NCI-H748 treated with DMSO at 0.1 percent for 48 hours (cell line): ENCODE results near the gene ZNF583.

ENCODE experiments used
- DNase-seq: peaks from one replicate; lab custom pipeline; 2025; lab: John Stamatoyannopoulos, UW

ZNF583 gene

DNA sequence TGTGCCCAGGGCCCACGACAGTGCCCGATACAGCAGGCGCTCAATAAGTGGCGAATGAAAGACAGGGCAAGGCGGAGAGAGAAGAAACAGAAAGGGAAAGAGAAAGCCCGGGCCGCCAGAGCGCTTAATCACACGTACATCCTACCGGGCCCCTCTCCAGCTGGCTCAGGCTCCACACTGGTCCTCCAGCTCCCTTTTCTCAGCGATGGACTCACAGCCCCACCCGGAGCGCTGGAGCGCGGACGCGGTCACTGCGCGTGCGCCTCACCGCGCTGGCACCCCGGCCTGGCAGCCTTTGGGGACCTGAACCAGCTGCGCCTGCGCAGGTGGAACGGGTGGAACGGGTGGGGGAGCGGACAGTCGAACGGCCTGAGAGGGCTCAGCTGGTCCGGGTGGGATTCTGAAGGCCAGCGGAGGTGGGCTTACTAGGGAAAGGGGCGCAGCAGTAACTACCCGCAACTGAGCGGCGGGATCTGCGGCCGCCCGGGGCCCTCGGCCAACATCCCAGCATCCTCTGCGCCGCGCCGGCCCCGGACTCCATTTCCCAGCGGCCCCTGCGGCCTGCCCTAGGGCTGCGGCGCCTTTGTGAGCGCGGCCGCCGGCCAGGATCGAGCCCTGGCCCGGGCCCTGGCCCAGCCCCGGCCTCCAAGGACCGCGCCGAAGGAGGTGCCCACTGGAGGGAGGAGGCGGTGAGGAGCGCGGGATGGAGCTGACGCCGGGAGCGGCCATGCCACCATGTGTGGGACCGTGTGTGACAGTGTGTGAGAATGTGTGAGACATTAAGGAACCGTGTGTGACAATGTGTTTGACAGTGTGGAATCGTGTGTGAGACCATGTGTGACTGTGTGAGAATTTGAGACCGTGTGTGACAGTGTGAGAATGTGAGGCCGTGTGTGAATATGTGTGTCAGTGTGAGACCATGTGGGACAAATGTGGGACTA is at the start of gene ZNF583:
TSS of gene ZNF583 (plus strand) at position 569 of the 941 bp plus-strand sequence. CDS start 2,783 bp downstream, outside the sequence.
- DNase-seq: peak; percentile 74

DNA sequence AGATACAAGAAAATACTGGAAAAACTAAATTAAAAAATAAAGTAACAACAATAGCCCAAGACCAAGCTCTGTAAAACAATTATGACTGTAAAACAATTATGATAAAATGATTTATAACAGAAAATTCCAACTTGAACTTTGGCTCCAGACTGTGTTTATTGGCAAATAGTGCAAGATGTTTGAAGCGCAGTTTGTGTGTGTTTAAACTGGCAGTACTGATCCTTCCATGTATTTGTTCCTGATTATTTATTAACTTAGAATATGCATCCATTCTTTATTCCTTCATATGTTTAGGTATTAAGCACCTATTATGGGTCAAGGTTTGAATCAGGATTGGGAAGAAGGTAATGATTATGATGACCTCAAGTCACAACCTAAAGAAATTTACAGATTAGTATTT is 48.6 kb upstream of the ZNF583 start:
- no peak for DNase-seq

DNA sequence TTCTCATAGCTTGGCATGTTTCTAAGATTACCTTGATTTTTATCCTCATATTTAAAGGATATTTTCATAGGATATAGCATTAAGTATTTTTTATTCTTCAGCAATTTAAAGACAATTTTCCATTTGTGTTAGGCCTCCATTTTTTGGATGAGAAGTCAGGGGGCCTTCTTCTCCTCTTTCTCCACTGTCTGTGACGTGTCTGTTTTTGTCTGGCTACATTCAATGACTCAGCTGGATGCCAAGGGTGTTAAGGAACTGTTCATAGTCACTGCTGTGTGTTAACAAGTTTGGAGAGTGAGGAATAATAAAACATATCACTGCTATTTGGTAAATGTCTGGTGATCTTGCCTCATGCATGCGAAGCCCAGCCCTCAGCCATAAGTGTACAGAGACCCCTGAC is 47.2 kb upstream of the ZNF583 start:
- no peak for DNase-seq

DNA sequence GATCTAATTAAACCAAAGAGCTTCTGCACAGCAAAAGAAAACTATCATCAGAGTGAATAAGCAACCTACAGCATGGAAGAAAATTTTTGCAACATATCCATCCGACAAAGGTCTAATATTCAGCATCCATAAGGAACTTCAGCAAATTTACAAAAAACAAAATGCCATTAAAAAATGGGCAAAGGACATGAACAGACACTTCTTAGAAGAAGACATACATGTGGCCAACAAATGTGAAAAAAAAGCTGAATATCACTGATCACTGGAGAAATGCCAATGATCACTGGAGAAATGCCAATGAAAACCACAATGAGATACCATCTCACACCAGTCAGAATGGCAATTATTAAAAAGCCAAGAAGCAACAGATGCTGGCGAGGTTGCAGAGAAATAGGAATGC is 43.3 kb upstream of the ZNF583 start:
- DNase-seq: no peak

DNA sequence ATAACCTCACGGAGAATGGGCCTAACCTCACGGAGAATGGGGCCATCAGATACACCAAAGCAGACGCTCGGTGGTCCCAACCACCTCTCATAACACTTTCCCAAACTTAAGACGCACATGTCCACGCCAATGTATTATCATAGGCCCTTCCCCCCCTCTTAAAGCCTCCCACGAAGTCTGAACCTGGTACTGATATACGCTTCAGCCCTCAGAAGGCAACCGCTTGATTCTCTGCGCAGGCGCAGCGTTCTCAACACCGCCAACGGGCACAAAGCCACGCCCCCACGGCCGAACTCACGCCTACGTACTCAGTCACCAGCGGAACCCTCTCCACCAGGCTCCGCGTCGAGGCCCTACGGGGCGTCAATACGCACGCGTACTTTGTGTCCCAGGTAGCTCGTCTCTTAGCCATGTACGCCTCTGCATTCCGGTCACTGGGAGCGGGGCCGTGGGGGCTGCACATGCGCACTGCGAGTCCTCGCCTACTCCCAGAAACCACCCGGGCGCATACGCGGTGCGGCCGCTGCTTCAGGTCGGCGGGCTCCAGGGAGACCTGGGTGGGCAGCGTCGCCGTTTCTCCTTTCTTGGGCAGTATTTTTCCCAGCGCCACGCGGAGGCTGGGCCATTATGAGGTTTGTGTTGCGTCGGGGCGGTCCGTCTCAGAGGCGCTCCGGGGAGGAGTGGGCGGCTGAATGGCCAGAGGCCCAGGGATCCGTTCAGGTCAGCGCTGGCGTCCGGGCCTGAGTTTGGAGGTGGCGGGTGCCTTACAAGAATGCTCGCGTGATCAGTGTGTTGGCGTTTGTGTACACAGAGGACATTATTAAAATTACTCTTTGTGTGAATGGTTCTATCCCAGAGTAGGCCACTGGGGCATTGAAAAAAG is 36.1 kb upstream of the ZNF583 start:
- DNase-seq: peak; percentile 93

DNA sequence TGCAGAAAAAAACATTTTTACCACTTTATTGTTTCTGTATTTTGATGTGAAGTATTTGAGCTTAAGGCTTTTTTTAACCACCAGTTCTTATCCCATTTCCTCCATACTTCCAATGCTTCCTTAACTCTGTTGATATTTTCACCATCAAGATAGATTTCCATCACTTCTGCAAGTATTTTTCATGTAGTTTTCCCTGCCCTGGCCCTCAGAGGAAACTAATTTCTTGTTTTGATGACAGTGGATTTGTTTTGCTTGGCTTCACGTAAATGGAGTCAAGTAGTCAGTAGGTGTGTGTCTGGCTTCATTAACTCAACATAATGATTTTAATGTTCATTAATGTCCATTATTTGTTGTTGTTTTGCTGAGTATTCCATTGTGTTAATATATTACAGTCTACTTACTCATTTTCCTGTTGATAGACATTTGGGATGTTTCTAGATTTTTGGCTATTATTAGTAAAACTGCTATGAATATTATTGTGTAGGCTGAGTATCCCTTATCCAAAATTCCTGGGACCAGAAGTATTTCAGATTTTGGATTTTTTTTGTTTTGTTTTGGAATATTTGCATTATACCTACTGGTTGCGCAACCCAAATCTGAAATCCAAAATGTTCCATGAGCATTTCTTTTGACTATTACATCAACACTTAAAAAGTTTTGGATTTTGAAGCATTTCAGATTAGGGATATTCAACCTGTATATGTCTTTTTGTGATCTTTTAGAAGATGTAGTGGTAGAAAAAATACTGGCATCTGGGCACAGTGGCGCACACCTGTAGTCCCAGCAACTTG is 34.1 kb upstream of the ZNF583 start:
- no peak for DNase-seq

DNA sequence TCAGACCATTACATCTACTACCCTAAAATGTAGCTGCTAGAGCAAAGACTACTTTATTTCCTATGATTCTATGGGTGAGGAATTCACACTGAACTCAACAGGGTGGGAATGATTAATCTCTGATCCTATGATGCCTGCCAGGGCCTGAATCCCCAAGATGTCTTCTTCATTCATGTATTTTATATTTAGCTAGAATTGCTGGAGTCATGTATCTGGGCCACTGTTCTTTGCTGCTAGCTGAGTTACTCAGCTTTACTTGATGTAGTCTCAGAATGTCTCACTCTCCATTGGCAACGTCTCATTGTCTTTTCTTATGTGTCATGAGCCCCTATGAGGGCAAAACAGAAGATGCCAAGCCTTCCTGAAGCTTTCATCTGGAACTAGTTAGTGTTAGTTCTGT is 31.9 kb upstream of the ZNF583 start:
- no peak for DNase-seq

DNA sequence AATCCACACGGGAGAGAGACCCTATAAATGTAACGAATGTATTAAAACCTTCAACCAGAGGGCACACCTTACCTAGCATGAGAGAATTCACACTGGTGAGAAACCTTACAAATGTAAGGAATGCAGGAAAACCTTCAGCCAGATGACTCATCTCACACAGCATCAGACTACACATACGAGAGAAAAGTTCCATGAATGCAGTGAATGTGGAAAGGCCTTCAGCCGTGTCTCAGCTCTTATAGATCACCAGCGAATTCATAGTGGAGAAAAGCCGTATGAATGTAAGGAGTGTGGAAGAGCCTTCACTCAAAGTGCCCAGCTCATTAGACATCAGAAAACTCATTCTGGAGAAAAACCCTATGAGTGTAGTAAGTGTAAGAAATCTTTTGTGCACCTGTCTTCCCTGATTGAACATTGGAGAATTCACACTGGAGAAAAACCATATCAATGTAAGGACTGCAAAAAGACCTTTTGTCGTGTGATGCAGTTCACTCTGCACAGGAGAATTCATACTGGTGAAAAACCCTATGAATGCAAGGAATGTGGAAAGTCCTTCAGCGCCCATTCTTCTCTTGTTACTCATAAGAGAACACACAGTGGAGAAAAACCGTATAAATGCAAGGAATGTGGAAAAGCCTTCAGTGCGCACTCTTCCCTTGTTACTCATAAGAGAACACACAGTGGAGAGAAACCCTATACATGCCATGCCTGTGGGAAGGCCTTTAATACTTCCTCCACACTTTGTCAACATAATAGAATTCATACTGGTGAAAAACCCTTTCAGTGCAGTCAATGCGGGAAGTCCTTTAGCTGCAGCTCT is 26.8 kb upstream of the ZNF583 start:
- DNase-seq: no peak

DNA sequence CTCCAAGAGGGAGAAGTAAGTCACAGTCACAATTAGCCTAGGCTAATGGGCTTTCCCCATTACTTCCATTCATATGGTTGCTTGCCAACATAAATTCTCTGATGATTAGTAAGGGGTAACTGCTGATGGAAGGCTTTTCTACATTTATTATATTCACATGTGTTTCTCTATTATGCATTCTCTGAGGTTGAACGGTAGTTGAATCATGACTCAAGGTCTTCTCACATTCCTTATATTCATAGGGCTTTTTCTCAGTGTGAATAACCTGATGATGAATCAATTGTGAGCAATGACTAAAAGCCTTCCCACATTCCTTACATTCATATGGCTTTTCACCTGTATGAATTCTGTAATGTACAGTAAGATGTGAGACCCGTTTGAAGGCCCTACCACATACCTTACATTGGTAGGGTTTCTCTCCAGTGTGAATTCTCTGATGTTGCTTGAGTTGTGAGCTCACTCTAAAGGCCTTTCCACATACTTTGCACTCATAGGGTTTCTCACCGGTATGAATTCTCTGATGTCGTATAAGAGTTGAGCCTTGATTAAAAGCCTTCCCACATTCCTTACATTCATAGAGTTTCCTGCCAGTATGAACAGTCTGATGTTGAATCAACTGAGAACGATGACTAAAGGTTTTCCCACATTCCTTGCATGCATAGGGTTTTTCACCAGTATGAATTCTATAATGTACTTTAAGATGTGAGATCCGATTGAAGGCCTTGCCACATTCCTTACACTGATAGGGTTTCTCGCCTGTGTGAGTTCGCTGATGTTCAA is 20.1 kb upstream of the ZNF583 start:
- no peak for DNase-seq

DNA sequence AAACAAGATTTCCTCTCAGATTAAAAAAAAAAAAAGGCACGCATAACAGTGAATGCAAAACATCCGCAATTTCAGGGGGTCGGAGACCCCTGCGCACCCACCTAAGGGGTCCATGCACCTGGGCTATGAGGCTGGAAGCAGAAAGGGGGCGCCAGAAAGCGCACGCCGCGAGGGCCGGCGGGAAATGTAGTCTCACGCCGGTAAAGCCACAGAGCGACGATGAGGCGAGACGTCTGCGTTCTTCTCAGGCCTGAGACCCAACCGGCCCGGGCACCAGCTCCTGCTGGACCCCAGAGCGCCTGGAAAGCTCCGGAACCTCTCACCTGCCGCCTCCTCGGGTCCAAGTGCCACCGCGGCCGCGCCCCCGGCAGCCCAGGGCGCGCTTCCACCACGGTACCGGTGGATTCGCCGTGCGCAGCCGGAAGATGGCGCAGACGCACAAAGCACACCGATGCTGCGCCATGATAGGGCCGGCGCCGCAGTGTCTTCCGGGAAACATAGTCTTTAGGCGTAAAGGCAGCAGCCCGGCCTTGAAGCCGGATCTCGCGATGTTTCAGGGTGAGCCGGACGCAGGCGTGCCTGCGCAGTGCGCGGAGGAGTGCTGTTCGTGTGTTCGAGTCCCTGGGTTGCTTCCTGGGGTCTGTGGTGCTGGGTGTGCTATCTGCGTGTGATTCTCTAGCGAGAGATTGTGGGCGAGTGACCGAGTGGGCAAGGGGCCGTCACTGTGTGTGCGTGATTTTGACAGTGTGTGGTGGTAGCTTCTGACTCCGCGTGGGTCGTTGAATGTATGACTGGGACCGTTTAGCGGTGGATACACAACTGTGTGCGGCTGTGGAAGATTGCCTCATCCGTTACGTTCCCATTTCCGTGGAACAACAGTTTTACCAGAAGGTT is 10.8 kb upstream of the ZNF583 start, which contains the start of gene ZNF582:
TSS of gene ZNF582 (minus strand) at position 416 of the 894 bp plus-strand sequence. CDS start 1,782 bp downstream, outside the sequence.
- peak; percentile 89 for DNase-seq

DNA sequence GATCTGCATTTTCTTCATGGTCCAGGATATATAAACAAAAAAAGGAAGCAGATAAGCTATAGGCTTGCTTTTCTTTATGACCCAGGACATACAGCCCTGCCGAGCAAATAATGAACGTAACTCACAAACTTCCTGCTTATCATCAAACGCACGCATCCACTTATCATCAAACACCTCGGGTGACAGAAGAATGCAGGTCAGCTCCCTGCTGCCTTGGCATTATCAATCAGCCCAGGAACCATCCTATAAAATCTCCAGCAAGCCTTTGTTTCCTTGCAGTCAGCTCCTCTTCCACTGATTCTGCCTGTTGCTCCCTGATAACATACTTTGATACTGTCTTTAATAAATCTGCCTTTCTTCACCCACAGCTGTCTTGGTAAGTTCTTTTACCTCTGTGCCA is 5.3 kb upstream of the ZNF583 start:
- no peak for DNase-seq

DNA sequence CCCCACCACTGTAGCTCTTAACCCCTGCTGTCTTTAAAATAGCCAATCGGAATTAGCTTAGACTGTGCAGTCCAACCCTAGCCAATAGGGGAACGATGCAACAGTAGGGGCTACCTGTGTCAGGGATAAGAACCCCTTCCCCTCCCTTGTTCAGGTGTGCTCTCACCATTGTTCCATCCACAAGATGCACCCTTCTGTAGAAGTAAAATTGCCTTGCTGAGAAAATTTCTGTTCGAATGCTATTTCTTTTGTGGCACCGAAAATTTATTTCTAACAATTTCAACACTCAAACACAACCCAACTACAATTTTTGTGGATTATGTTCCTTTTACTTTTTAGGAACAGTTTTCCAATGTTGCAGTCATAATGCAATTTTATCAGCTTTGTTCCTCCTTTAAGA is 3.6 kb upstream of the ZNF583 start:
- DNase-seq: no peak

DNA sequence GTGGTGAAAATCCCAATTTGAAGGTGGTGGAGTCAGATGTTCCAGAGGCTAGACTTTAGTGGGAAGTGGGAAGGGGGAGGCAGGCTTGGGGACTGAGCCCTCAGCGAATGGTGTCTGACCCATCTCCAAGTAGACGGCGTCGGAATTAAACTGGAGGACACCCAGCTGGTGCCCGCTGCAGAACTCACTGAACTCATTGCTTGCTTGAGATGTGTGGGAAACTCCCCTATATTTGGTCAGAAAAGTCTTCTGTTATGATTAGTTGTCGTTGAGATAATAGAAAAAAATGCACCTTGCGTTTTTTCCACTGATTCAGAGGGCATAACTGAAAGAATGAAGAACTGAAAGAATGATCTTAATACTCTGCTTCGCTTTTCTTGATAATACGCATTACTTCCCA is 871 bp upstream of the ZNF583 start:
- DNase-seq: no peak

DNA sequence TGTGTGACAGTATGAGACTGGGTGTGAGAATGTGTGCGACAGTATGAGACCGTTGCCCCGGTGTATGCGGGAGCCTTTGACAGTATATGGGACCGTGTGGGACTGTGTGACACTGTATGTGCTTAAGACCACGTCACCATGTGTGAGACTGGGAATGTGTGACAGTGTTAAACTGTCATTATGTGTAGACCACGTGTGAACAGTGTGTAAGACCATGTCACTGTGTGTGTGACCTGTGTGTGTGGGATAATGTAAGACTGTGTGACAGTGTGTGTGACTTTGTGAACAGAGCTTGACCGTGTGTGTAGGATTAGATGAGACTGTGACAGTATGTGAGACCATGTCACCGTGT is 549 bp downstream of the ZNF583 start:
- DNase-seq: no peak

DNA sequence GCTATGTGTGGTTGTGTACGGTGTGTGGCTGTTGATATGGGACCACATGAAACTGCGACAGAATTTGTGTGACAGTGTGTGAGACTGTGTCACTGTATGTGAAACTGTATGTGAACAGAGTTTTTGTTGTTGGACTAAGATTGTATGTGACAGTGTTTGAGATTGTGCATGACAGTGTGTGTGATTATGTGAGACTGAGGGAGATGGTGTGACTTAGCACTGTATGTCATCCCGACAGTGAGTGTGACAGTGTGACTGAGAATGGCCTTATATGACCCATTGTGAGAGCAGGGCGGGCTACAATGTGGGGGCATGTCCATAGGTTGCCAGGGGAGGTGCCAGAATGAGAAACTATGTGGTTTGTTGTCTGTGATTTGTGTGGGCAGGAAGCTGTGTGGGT is 930 bp downstream of the ZNF583 start:
- DNase-seq: no peak

DNA sequence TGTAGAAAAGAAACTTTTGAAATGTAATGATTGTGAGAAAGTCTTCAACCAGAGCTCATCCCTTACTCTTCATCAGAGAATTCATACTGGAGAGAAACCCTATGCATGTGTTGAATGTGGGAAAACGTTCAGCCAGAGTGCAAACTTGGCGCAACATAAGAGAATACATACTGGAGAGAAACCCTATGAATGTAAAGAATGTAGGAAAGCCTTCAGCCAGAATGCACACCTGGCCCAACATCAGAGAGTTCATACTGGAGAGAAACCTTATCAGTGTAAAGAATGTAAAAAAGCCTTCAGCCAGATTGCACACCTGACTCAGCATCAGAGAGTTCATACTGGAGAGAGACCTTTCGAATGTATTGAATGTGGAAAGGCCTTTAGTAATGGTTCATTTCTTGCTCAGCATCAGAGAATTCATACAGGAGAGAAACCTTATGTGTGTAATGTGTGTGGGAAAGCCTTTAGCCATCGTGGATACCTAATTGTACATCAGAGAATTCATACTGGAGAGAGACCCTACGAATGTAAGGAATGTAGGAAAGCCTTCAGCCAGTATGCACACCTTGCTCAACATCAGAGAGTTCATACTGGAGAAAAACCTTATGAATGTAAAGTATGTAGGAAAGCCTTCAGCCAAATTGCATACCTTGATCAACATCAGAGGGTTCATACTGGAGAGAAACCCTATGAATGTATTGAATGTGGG is 19.3 kb downstream of the ZNF583 start:
- DNase-seq: no peak

DNA sequence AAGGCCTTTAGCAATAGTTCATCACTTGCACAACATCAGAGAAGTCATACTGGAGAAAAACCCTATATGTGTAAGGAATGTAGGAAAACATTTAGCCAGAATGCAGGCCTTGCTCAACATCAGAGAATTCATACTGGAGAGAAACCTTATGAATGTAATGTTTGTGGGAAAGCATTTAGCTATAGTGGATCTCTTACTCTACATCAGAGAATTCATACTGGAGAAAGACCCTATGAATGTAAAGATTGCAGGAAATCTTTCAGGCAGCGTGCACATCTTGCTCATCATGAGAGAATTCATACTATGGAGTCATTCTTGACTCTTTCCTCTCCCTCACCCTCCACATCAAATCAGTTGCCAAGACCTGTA is 19.8 kb downstream of the ZNF583 start:
- no peak for DNase-seq

DNA sequence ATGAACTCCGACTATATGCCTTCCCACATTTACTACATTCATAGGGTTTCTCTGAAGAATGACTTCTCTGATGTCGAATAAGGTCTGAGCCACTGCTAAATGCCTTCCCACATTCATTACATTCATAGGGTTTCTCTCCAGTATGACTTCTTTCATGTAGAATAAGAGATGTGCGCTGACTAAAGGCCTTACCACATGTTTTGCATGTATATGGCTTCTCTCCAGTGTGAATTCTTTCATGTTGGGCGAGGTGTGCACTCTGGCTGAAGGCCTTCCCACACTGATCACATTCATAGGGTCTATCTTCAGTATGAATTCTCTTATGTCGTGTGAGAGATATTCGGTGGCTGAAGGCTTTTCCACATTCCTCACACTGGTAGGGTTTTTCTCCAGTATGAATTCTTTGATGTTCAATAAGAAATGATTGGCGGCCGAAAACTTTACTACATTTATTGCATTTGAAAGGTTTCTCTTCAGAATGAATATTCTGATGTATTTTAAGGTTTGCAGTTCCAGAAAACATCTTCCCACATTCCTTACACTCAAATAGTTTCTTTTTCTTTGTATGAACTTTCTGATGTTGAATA is 37.2 kb downstream of the ZNF583 start:
- no peak for DNase-seq
